Glutamatergic neuron (in vitro differentiated cells): Measurements from ENCODE around the gene NFASC. TPM values are rescaled to one million over a fixed set of nuclear protein-coding genes. Genes with fewer than 3 reads are reported as not detected.

Source experiments
- DNase-seq: peaks from one replicate; pipeline ENCODE4 v3.0.0; 2022
- H3K27ac Mint-ChIP-seq: one replicate; pipeline ENCODE4 v1.8.0; 2020; ENCODE audit warnings: mild to moderate bottlenecking, mixed read lengths, inconsistent platforms; ENCODE audit not compliant: unreplicated experiment
- H3K27me3 Mint-ChIP-seq: one replicate; pipeline ENCODE4 v1.8.0; 2020; ENCODE audit warnings: mild to moderate bottlenecking, moderate library complexity, mixed read lengths, inconsistent platforms; ENCODE audit not compliant: unreplicated experiment
- H3K36me3 Mint-ChIP-seq: one replicate; pipeline ENCODE4 v1.8.0; 2020; ENCODE audit warnings: mild to moderate bottlenecking, mixed read lengths, inconsistent platforms; ENCODE audit not compliant: unreplicated experiment
- H3K4me1 Mint-ChIP-seq: one replicate; pipeline ENCODE4 v1.8.0; 2020; ENCODE audit warnings: mild to moderate bottlenecking, low read depth, mixed read lengths, inconsistent platforms; ENCODE audit not compliant: unreplicated experiment
- H3K4me3 Mint-ChIP-seq: one replicate; pipeline ENCODE4 v1.8.0; 2020; ENCODE audit warnings: mild to moderate bottlenecking, mixed read lengths, inconsistent platforms; ENCODE audit not compliant: unreplicated experiment
- H3K9me3 Mint-ChIP-seq: one replicate; pipeline ENCODE4 v1.8.0; 2020; ENCODE audit warnings: mild to moderate bottlenecking, moderate library complexity, mixed read lengths, inconsistent platforms; ENCODE audit not compliant: unreplicated experiment
- CTCF ChIP-seq: fragments of 200-600 bp; sonication (generic); IDR thresholded peaks from one replicate; pipeline ENCODE4 v1.5.0; 2021; ENCODE audit not compliant: partially characterized antibody, unreplicated experiment
- total RNA-seq: library from RNA; stranded (reverse); fragmentation: NEBNext Ultra II Directional; extraction: Animal tissue kit (Norgen Biotek cat#: 25700); gene quantifications from one replicate; pipeline ENCODE4 v1.2.1, GENCODE V29; 2021; ENCODE audit not compliant: unreplicated experiment

NFASC gene
- total RNA-seq, 1 donor from 2014 or later = 301 TPM

- Mint-ChIP-seq H3K27ac (peak overlapping the region; percentile 80), H3K27me3 (peaks cover 3% of the 10 kb centered on the region), H3K36me3 (peaks cover 12% of the 10 kb centered on the region), H3K4me3 (peak overlapping the region; percentile 40), H3K9me3 (peaks cover 11% of the 10 kb centered on the region), H3K4me1 (peaks cover 49% of the 10 kb centered on the region)
- no peak for DNase-seq
- no peak for TF ChIP-seq CTCF
Observed at GRCh38 chr1:204968135-204968534, 97.5 kb downstream of the NFASC start.

- H3K4me1 Mint-ChIP-seq = peaks cover 46% of the 10 kb centered on the region
- H3K4me3 Mint-ChIP-seq = peak overlapping the region; percentile 40
- peaks cover 20% of the 10 kb centered on the region for H3K36me3 Mint-ChIP-seq
- no peak for TF ChIP-seq CTCF
- peaks cover 17% of the 10 kb centered on the region for H3K9me3 Mint-ChIP-seq
- peaks cover 5% of the 10 kb centered on the region for H3K27me3 Mint-ChIP-seq
- peak overlapping the region; percentile 64 for H3K27ac Mint-ChIP-seq
- no peak for DNase-seq
Observed at GRCh38 chr1:204968951-204969350, 98.3 kb downstream of the NFASC start.

- TF ChIP-seq CTCF = no peak
- H3K27me3 Mint-ChIP-seq = peaks cover 5% of the 10 kb centered on the region
- peaks cover 46% of the 10 kb centered on the region for H3K4me1 Mint-ChIP-seq
Observed at GRCh38 chr1:204970937-204971336, 100.3 kb downstream of the NFASC start.

GRCh38 chr1:204971517-204972336 is 101.1 kb downstream of the NFASC start:
- Mint-ChIP-seq H3K4me3 (no peak overlapping the region), H3K27me3 (peaks cover 8% of the 10 kb centered on the region), H3K9me3 (peaks cover 15% of the 10 kb centered on the region), H3K27ac (no peak overlapping the region), H3K4me1 (peaks cover 45% of the 10 kb centered on the region), H3K36me3 (peaks cover 14% of the 10 kb centered on the region)
- no peak for TF ChIP-seq CTCF
- DNase-seq = no peak

More at GRCh38 chr1:204970937-204971336, 100.3 kb downstream of the NFASC start:
- H3K27ac Mint-ChIP-seq = peak overlapping the region; percentile 11
- DNase-seq = no peak
- H3K36me3 Mint-ChIP-seq = peaks cover 14% of the 10 kb centered on the region
- H3K4me3 Mint-ChIP-seq = peak overlapping the region; percentile 41
- peaks cover 15% of the 10 kb centered on the region for H3K9me3 Mint-ChIP-seq

GRCh38 chr1:204972426-204972825 is 101.8 kb downstream of the NFASC start:
- H3K4me1 Mint-ChIP-seq = peaks cover 38% of the 10 kb centered on the region
- TF ChIP-seq CTCF = no peak
- no peak overlapping the region for H3K4me3 Mint-ChIP-seq
- H3K27me3 Mint-ChIP-seq = peaks cover 10% of the 10 kb centered on the region
- H3K36me3 Mint-ChIP-seq = peaks cover 14% of the 10 kb centered on the region
- DNase-seq = no peak
- H3K9me3 Mint-ChIP-seq = peaks cover 14% of the 10 kb centered on the region
- no peak overlapping the region for H3K27ac Mint-ChIP-seq
